Measurements from ENCODE around the gene RSRC1. TPM values are rescaled to one million over a fixed set of nuclear protein-coding genes. Genes with fewer than 3 reads are reported as not detected.

The RSRC1 gene
- total RNA-seq, 1 experiment from 2014 or later = 49.4 TPM

GRCh38 chr3:158185711-158186110 is 75.8 kb downstream of the RSRC1 start:
- POLR2A ChIA-PET = no interaction called here
- intact Hi-C loops (cut with micrococcal nuclease; ENCODE audit: unreplicated experiment) (no loop called here), in situ Hi-C loops (cut with HindIII; ENCODE audit: low pct_unique_long_range_greater_than_20kb, low sequenced_read_pairs) (no loop called here)

GRCh38 chr3:158200955-158201354 is 91.1 kb downstream of the RSRC1 start:
- BruUV-seq (replicated peaks) = no TSS peak
- TF ChIP-seq TCF7L2 (IDR thresholded peaks at IDR 0.05; ENCODE audit: low read depth, low read length) (no peak), POLR2AphosphoS5 (IDR thresholded peaks at IDR 0.05; ENCODE audit: low read depth, low read length) (no peak), SIN3A (IDR thresholded peaks at IDR 0.05; ENCODE audit: borderline replicate concordance, insufficient read depth, low read depth, low read length) (no peak)
- TF ChIP-seq, protein P1, sequence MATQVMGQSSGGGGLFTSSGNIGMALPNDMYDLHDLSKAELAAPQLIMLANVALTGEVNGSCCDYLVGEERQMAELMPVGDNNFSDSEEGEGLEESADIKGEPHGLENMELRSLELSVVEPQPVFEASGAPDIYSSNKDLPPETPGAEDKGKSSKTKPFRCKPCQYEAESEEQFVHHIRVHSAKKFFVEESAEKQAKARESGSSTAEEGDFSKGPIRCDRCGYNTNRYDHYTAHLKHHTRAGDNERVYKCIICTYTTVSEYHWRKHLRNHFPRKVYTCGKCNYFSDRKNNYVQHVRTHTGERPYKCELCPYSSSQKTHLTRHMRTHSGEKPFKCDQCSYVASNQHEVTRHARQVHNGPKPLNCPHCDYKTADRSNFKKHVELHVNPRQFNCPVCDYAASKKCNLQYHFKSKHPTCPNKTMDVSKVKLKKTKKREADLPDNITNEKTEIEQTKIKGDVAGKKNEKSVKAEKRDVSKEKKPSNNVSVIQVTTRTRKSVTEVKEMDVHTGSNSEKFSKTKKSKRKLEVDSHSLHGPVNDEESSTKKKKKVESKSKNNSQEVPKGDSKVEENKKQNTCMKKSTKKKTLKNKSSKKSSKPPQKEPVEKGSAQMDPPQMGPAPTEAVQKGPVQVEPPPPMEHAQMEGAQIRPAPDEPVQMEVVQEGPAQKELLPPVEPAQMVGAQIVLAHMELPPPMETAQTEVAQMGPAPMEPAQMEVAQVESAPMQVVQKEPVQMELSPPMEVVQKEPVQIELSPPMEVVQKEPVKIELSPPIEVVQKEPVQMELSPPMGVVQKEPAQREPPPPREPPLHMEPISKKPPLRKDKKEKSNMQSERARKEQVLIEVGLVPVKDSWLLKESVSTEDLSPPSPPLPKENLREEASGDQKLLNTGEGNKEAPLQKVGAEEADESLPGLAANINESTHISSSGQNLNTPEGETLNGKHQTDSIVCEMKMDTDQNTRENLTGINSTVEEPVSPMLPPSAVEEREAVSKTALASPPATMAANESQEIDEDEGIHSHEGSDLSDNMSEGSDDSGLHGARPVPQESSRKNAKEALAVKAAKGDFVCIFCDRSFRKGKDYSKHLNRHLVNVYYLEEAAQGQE (IDR thresholded peaks at IDR 0.05; ENCODE audit: insufficient read depth in 1 of 2, low read depth in 2 of 2, low read length in 1 of 2) = no peak
- TF ChIP-seq, protein P2, sequence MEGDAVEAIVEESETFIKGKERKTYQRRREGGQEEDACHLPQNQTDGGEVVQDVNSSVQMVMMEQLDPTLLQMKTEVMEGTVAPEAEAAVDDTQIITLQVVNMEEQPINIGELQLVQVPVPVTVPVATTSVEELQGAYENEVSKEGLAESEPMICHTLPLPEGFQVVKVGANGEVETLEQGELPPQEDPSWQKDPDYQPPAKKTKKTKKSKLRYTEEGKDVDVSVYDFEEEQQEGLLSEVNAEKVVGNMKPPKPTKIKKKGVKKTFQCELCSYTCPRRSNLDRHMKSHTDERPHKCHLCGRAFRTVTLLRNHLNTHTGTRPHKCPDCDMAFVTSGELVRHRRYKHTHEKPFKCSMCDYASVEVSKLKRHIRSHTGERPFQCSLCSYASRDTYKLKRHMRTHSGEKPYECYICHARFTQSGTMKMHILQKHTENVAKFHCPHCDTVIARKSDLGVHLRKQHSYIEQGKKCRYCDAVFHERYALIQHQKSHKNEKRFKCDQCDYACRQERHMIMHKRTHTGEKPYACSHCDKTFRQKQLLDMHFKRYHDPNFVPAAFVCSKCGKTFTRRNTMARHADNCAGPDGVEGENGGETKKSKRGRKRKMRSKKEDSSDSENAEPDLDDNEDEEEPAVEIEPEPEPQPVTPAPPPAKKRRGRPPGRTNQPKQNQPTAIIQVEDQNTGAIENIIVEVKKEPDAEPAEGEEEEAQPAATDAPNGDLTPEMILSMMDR (IDR thresholded peaks at IDR 0.05) = no peak
- POLR2A ChIA-PET = no interaction called here
- Histone ChIP-seq H3K36me3 (ENCODE audit: control insufficient read depth, insufficient read depth, low read length) (no peaks in the 10 kb centered on the region), H3K4me1 (ENCODE audit: control insufficient read depth, insufficient read depth, low read length) (no peaks in the 10 kb centered on the region), H3K4me3 (ENCODE audit: low read depth in 2 of 2, low read length in 2 of 2) (no peak overlapping the region), H3K27ac (ENCODE audit: low read length) (no peak overlapping the region), H3K27me3 (ENCODE audit: control insufficient read depth, insufficient read depth, low read length) (no peaks in the 10 kb centered on the region), H3K9me3 (ENCODE audit: control insufficient read depth, insufficient read depth, low read depth, low read length) (peaks cover 20% of the 10 kb centered on the region)
- intact Hi-C loops (cut with micrococcal nuclease; ENCODE audit: unreplicated experiment) = no loop called here
- in situ Hi-C loops (cut with HindIII; ENCODE audit: low pct_unique_long_range_greater_than_20kb, low sequenced_read_pairs) = no loop called here
- CTCF ChIA-PET = no interaction called here
- no peak for ATAC-seq
- DNase-seq (ENCODE audit: low read depth, low spot score) = no peak

More at GRCh38 chr3:158185711-158186110, 75.8 kb downstream of the RSRC1 start:
- Histone ChIP-seq H3K4me3 (ENCODE audit: low read depth in 2 of 2, low read length in 2 of 2) (no peak overlapping the region), H3K4me1 (ENCODE audit: control insufficient read depth, insufficient read depth, low read length) (no peaks in the 10 kb centered on the region), H3K27me3 (ENCODE audit: control insufficient read depth, insufficient read depth, low read length) (no peaks in the 10 kb centered on the region), H3K27ac (ENCODE audit: low read length) (no peak overlapping the region), H3K9me3 (ENCODE audit: control insufficient read depth, insufficient read depth, low read depth, low read length) (no peaks in the 10 kb centered on the region), H3K36me3 (ENCODE audit: control insufficient read depth, insufficient read depth, low read length) (no peaks in the 10 kb centered on the region)
- TF ChIP-seq TCF7L2 (IDR thresholded peaks at IDR 0.05; ENCODE audit: low read depth, low read length) (no peak), SIN3A (IDR thresholded peaks at IDR 0.05; ENCODE audit: borderline replicate concordance, insufficient read depth, low read depth, low read length) (no peak), POLR2AphosphoS5 (IDR thresholded peaks at IDR 0.05; ENCODE audit: low read depth, low read length) (no peak)
- TF ChIP-seq, protein P2 (IDR thresholded peaks at IDR 0.05) = no peak
- TF ChIP-seq, protein P1 (IDR thresholded peaks at IDR 0.05; ENCODE audit: insufficient read depth in 1 of 2, low read depth in 2 of 2, low read length in 1 of 2) = no peak
- ATAC-seq = no peak
- DNase-seq (ENCODE audit: low read depth, low spot score) = no peak
- CTCF ChIA-PET = no interaction called here
- no TSS peak for BruUV-seq (replicated peaks)
